OCI-LY1 (cell line): ENCODE results near the gene MPV17L2.
A peak's percentile ranks its signal among the peaks of the same experiment; 100 is the strongest.

Experiments
- H2AFZ ChIP-seq: fragments of 200-600 bp; sonication (generic), shearing (Covaris generic); 2 replicates; pipeline ENCODE4 v1.6.0; 2014; ENCODE audit warnings: antibody characterized with exemption, mild to moderate bottlenecking, low read length
- H3F3A ChIP-seq: fragments of 200-600 bp; sonication (generic), shearing (Covaris generic); 2 replicates; pipeline ENCODE4 v1.6.0; 2014; ENCODE audit warnings: mild to moderate bottlenecking, antibody characterized with exemption, low read length, moderate library complexity; ENCODE audit not compliant: insufficient read depth
- H3K27ac ChIP-seq: fragments of 200-600 bp; sonication (generic); 2 replicates; pipeline ENCODE4 v1.5.1; 2014; ENCODE audit warnings: low read length, mixed run types, mild to moderate bottlenecking, low read depth; ENCODE audit not compliant: poor library complexity, severe bottlenecking
- H3K27me3 ChIP-seq: fragments of 200-600 bp; sonication (generic); 2 replicates; pipeline ENCODE4 v1.6.0; 2014; ENCODE audit warnings: antibody characterized with exemption, mild to moderate bottlenecking, low read length, moderate library complexity; ENCODE audit not compliant: insufficient read depth
- H3K36me3 ChIP-seq: fragments of 200-600 bp; sonication (generic); 2 replicates; pipeline ENCODE4 v1.6.1; 2014; ENCODE audit warnings: mild to moderate bottlenecking, antibody characterized with exemption, low read length, moderate library complexity, mixed read lengths; ENCODE audit not compliant: insufficient read depth
- H3K4me1 ChIP-seq: fragments of 200-600 bp; sonication (generic); 2 replicates; pipeline ENCODE4 v1.5.1; 2014; ENCODE audit warnings: mild to moderate bottlenecking, low read length, moderate library complexity; ENCODE audit not compliant: insufficient read depth, severe bottlenecking
- H3K4me2 ChIP-seq: fragments of 200-600 bp; sonication (generic), shearing (Covaris generic); 2 replicates; pipeline ENCODE4 v1.6.1; 2014; ENCODE audit warnings: low read length
- H3K4me3 ChIP-seq: fragments of 200-600 bp; sonication (generic); 2 replicates; pipeline ENCODE4 v1.5.1; 2014; ENCODE audit warnings: low read length, low read depth, mild to moderate bottlenecking, mixed read lengths; ENCODE audit not compliant: poor library complexity, severe bottlenecking
- H3K79me2 ChIP-seq: fragments of 200-600 bp; shearing (Covaris generic); 2 replicates; pipeline ENCODE4 v1.6.1; 2016; ENCODE audit warnings: mixed run types, low read length, mixed read lengths; ENCODE audit not compliant: insufficient read depth
- H3K9ac ChIP-seq: fragments of 200-600 bp; sonication (generic), shearing (Covaris generic); 2 replicates; pipeline ENCODE4 v1.6.1; 2014; ENCODE audit warnings: mild to moderate bottlenecking, low read length, mixed read lengths
- H3K9me2 ChIP-seq: fragments of 200-600 bp; sonication (generic), shearing (Covaris generic); 2 replicates; pipeline ENCODE4 v1.6.1; 2014; ENCODE audit warnings: low read depth, mild to moderate bottlenecking, low read length, mixed read lengths
- H3K9me3 ChIP-seq: fragments of 200-600 bp; shearing (Covaris generic); 2 replicates; pipeline ENCODE4 v1.6.1; 2014; ENCODE audit warnings: low read length, mixed read lengths
- H4K20me1 ChIP-seq: fragments of 200-600 bp; sonication (generic), shearing (Covaris generic); 2 replicates; pipeline ENCODE4 v1.6.0; 2016; ENCODE audit warnings: mild to moderate bottlenecking, low read length; ENCODE audit not compliant: insufficient read depth
- CTCF ChIP-seq: fragments of 200-600 bp; sonication (generic), shearing (Covaris generic); IDR thresholded peaks from 2 replicates; pipeline ENCODE4 v1.5.1; 2017; ENCODE audit warnings: mild to moderate bottlenecking, antibody characterized with exemption, low read length, moderate library complexity, mixed read lengths
- EZH2 ChIP-seq: fragments of 200-600 bp; sonication (generic), shearing (Covaris generic); IDR thresholded peaks from 2 replicates; pipeline ENCODE4 v1.8.0; 2017; ENCODE audit warnings: borderline replicate concordance, mixed run types, mild to moderate bottlenecking, antibody characterized with exemption, low read length, moderate library complexity, mixed read lengths

The MPV17L2 gene

GRCh38 chr19:18171605-18172327 is 21.3 kb upstream of the MPV17L2 start:
- Histone ChIP-seq H3K9me2 (no peaks in the 10 kb centered on the region), H3K4me3 (no peak overlapping the region), H3K4me1 (peaks cover 71% of the 10 kb centered on the region), H3K4me2 (no peak overlapping the region), H3K27ac (peak overlapping the region; percentile 97), H2AFZ (no peak overlapping the region), H3K9me3 (no peaks in the 10 kb centered on the region), H3K79me2 (0 out of 2 replicates have a peak, but pooled peaks cover 5% of the 10 kb centered on the region), H3F3A (0 out of 2 replicates have a peak, but pooled peaks cover 5% of the 10 kb centered on the region), H3K9ac (no peak overlapping the region), H3K27me3 (no peaks in the 10 kb centered on the region), H3K36me3 (peaks cover 32% of the 10 kb centered on the region), H4K20me1 (no peaks in the 10 kb centered on the region)
- no peak for TF ChIP-seq CTCF

GRCh38 chr19:18172331-18173053 is 20.5 kb upstream of the MPV17L2 start:
- no peak overlapping the region for H3K4me2 ChIP-seq
- H3K36me3 ChIP-seq = peaks cover 32% of the 10 kb centered on the region
- no peaks in the 10 kb centered on the region for H3K9me2 ChIP-seq
- TF ChIP-seq CTCF (no peak), EZH2 (no peak)
- no peaks in the 10 kb centered on the region for H4K20me1 ChIP-seq
- H3K4me3 ChIP-seq = no peak overlapping the region
- no peaks in the 10 kb centered on the region for H3K9me3 ChIP-seq
- H3K79me2 ChIP-seq = 0 out of 2 replicates have a peak, but pooled peaks cover 5% of the 10 kb centered on the region
- H3K27me3 ChIP-seq = no peaks in the 10 kb centered on the region
- H2AFZ ChIP-seq = no peak overlapping the region
- H3K4me1 ChIP-seq = peaks cover 71% of the 10 kb centered on the region
- 0 out of 2 replicates have a peak, but pooled peaks cover 5% of the 10 kb centered on the region for H3F3A ChIP-seq
- H3K9ac ChIP-seq = no peak overlapping the region; the same call in 1 of the 2 replicates
- H3K27ac ChIP-seq = peak overlapping the region; percentile 97

GRCh38 chr19:18173054-18173571 is 19.9 kb upstream of the MPV17L2 start:
- Histone ChIP-seq H4K20me1 (no peaks in the 10 kb centered on the region), H2AFZ (no peak overlapping the region), H3F3A (0 out of 2 replicates have a peak, but pooled peaks cover 5% of the 10 kb centered on the region), H3K9me2 (no peaks in the 10 kb centered on the region), H3K9ac (peak overlapping the region; percentile 40; the same call in 1 of the 2 replicates), H3K4me2 (peak overlapping the region; percentile 70), H3K79me2 (0 out of 2 replicates have a peak, but pooled peaks cover 5% of the 10 kb centered on the region), H3K4me1 (peaks cover 71% of the 10 kb centered on the region), H3K27ac (peak overlapping the region; percentile 97), H3K36me3 (peaks cover 34% of the 10 kb centered on the region), H3K9me3 (no peaks in the 10 kb centered on the region), H3K27me3 (no peaks in the 10 kb centered on the region), H3K4me3 (peak overlapping the region; percentile 70)
- TF ChIP-seq CTCF (no peak), EZH2 (no peak)
